B cell (primary cell): ENCODE results near the gene CDK11A.
"Not testable (repeated sequence)": the region's sequence is repeated elsewhere in the genome, so short reads cannot be mapped to it uniquely, and the experiment has no call there.

Source experiments
- CTCF ChIP-seq: fragments of 200-600 bp; IDR thresholded peaks from one replicate; pipeline ENCODE4 v1.8.0; 2022; ENCODE audit warnings: antibody characterized with exemption, mild to moderate bottlenecking
- EZH2 ChIP-seq: IDR thresholded peaks from 2 replicates; pipeline ENCODE4 v1.6.1; 2012; ENCODE audit warnings: borderline replicate concordance, low read depth, mild to moderate bottlenecking, moderate library complexity, low read length; ENCODE audit not compliant: insufficient read depth, poor library complexity, severe bottlenecking

- TF ChIP-seq CTCF, EZH2: not testable (repeated sequence)
Measured at GRCh38 chr1:1691443-1691842, 32.7 kb downstream of the CDK11A start.
